Erythroblast (primary cell): Measurements from ENCODE around the gene MARK3.

Experiments used
- GATA1 ChIP-seq: IDR thresholded peaks from 2 replicates; pipeline ENCODE4 v1.6.1; 2011; ENCODE audit warnings: low read depth, mild to moderate bottlenecking, control low read depth, low read length, moderate library complexity
- POLR2A ChIP-seq: IDR thresholded peaks from 2 replicates; pipeline ENCODE4 v1.6.1; 2011; ENCODE audit warnings: mild to moderate bottlenecking, low read length

- TF ChIP-seq POLR2A (no peak), GATA1 (no peak)
Measured at GRCh38 chr14:103423050-103423461, 37.8 kb downstream of the MARK3 start.
